Nephron (organoid): ENCODE measurements around the gene DPCD.

Source experiments
- H3K27ac Mint-ChIP-seq, 3 experiments: 2 replicates each; pipeline ENCODE4 v1.8.0; 2020; ENCODE audit warnings: mixed read lengths in 3 of 3, mild to moderate bottlenecking in 2 of 3, moderate library complexity in 1 of 3
- H3K27me3 Mint-ChIP-seq: 2 replicates; pipeline ENCODE4 v1.8.0; 2021; ENCODE audit warnings: low read depth, mild to moderate bottlenecking, moderate library complexity, mixed read lengths
- H3K36me3 Mint-ChIP-seq: 2 replicates; pipeline ENCODE4 v1.8.0; 2020; ENCODE audit warnings: low read depth, mixed read lengths
- H3K4me1 Mint-ChIP-seq: 2 replicates; pipeline ENCODE4 v1.8.0; 2020; ENCODE audit warnings: mixed read lengths
- H3K4me3 Mint-ChIP-seq, 3 experiments: 2 replicates each; pipeline ENCODE4 v1.8.0; 2020; ENCODE audit warnings: mild to moderate bottlenecking in 3 of 3, mixed read lengths in 3 of 3, moderate library complexity in 2 of 3
- H3K9me3 Mint-ChIP-seq: 2 replicates; pipeline ENCODE4 v1.8.0; 2020; ENCODE audit warnings: mixed read lengths
- TF ChIP-seq, protein P1 (sequence below), 3 experiments: fragments of 200-600 bp; sonication (generic); IDR thresholded peaks; one replicate each; pipeline ENCODE4 v1.5.0; 2021; ENCODE audit warnings: antibody characterized with exemption in 3 of 3; ENCODE audit not compliant: unreplicated experiment in 3 of 3

The DPCD gene

DNA sequence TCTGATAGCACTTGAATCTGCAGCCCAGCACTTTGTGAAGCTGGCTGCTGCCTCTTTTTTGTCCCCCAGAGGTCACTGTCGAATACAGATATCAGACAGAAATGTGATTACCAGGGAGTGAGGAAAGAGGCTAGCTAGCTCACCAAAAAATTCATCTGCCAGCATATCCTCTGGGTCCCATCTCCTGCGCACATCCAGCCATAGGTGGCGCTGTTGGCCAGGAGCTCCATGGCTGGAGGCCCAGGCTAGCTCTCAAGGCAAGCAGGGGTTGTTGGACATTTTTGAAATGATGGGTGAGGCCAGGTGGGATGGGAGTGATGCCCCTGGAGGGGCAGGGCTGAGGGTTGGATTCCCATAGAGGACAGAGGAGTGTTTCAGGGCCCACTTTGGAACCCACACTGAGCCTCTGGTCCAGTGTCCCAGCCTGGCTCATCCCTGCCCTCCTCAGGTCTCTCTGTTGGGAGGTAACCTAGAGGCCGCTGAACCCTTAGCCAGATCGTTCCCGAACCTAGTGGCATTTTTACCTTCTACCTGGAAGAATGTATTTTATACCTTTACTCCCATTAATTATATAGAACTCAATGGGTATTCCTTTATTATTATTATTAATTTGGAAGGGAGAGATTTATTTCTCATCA lies 14.8 kb downstream of the DPCD start:
- H3K4me1 Mint-ChIP-seq = no peaks in the 10 kb centered on the region
- no peaks in the 10 kb centered on the region for H3K27me3 Mint-ChIP-seq
- H3K27ac Mint-ChIP-seq = no peak overlapping the region
- TF ChIP-seq, protein P1, sequence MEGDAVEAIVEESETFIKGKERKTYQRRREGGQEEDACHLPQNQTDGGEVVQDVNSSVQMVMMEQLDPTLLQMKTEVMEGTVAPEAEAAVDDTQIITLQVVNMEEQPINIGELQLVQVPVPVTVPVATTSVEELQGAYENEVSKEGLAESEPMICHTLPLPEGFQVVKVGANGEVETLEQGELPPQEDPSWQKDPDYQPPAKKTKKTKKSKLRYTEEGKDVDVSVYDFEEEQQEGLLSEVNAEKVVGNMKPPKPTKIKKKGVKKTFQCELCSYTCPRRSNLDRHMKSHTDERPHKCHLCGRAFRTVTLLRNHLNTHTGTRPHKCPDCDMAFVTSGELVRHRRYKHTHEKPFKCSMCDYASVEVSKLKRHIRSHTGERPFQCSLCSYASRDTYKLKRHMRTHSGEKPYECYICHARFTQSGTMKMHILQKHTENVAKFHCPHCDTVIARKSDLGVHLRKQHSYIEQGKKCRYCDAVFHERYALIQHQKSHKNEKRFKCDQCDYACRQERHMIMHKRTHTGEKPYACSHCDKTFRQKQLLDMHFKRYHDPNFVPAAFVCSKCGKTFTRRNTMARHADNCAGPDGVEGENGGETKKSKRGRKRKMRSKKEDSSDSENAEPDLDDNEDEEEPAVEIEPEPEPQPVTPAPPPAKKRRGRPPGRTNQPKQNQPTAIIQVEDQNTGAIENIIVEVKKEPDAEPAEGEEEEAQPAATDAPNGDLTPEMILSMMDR (IDR thresholded peaks at IDR 0.05; ENCODE audit: unreplicated experiment in 3 of 3) = peak; percentile 73 to 84 (median 79)
- no peak overlapping the region for H3K4me3 Mint-ChIP-seq
- peaks cover 35% of the 10 kb centered on the region for H3K36me3 Mint-ChIP-seq
- no peaks in the 10 kb centered on the region for H3K9me3 Mint-ChIP-seq

DNA sequence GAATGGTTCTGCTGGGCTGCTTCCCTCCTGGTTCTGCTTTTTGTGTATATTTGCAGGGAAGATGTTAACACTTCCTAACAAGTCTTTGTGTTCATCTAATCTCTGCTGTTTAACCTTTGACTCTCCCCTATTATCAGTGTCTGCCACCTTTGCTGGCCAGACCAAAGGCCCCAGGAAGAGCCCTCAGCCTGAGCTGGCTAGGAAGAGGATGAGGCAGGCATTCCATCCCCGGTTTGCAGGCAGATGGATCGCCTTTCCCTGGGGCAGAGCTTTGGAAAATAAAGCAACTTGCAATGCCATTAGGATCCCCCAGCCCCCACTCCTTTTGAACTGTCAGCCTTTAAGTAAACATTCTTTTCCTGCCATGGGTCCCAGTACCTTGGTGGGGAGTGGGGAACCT lies 19.0 kb downstream of the DPCD start:
- Mint-ChIP-seq H3K4me1 (no peaks in the 10 kb centered on the region), H3K4me3 (no peak overlapping the region), H3K27me3 (no peaks in the 10 kb centered on the region), H3K27ac (no peak overlapping the region), H3K36me3 (peaks cover 53% of the 10 kb centered on the region), H3K9me3 (no peaks in the 10 kb centered on the region)
- TF ChIP-seq, protein P1 (IDR thresholded peaks at IDR 0.05; ENCODE audit: unreplicated experiment in 3 of 3) = no peak

DNA sequence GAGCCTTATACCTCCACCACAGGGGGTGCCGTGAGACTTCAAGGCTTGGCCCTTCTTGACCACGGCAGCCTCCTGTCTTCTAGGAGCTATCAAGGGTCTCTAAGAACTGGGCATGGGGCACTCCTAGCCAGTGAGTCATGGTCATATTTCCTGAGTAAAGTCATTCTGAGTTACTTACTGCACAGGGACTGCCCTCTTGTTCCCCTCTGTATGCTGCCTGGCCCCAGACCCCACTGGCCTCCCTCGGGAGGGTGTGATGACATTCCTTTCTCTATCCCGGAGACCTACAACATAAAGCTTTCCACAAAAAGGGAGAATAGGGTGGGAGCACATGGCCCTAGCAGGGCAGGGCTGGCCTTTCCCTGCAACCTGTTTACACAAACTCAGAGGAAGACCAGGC lies 21.4 kb downstream of the DPCD start:
- H3K27ac Mint-ChIP-seq = no peak overlapping the region
- H3K4me3 Mint-ChIP-seq = no peak overlapping the region
- H3K36me3 Mint-ChIP-seq = peaks cover 45% of the 10 kb centered on the region
- no peaks in the 10 kb centered on the region for H3K27me3 Mint-ChIP-seq
- TF ChIP-seq, protein P1 (IDR thresholded peaks at IDR 0.05; ENCODE audit: unreplicated experiment in 3 of 3) = no peak
- H3K9me3 Mint-ChIP-seq = no peaks in the 10 kb centered on the region
- H3K4me1 Mint-ChIP-seq = no peaks in the 10 kb centered on the region

DNA sequence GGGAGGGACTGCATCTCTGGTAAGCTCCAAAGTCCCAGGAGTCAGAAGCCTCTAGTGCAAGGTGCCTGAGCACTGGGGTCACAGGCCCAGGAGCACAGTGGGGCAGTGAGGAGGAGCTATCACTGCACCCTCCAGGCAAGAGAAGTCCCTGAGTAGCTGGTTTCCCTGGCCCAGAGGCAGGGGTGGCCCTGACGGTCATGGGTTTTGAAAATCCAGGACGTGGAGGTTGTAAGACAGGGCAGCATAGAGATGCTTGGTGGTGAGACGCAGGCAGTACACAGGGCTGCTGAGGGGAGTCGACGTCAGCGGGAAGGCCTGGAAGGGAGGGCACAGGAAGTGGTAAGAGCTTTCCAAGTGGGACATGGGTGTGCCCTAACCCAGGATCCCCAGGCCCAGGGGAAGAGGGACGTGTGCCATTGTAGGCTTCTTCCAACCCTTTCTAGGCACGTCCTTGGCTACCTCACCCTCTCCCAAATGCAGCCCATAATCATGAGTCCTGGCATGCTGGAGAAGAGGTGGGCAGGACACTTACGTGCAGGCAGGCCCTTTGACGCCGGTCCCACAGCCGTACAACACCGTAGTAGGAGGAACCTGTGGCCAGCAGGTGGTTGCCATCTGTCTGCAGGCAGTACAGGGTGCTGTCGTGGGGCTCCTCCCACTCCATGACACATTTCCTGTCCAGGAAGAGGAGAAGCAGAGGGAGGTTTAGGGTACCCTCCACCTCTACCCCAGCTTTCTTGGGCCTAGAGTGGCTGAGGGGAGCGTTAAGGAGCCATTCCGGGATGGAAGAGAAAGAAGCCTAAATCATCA lies 23.2 kb downstream of the DPCD start:
- H3K4me1 Mint-ChIP-seq = no peaks in the 10 kb centered on the region
- H3K4me3 Mint-ChIP-seq = no peak overlapping the region
- H3K27ac Mint-ChIP-seq = no peak overlapping the region
- TF ChIP-seq, protein P1 (IDR thresholded peaks at IDR 0.05; ENCODE audit: unreplicated experiment in 3 of 3) = no peak
- H3K9me3 Mint-ChIP-seq = no peaks in the 10 kb centered on the region
- H3K27me3 Mint-ChIP-seq = no peaks in the 10 kb centered on the region
- peaks cover 34% of the 10 kb centered on the region for H3K36me3 Mint-ChIP-seq

DNA sequence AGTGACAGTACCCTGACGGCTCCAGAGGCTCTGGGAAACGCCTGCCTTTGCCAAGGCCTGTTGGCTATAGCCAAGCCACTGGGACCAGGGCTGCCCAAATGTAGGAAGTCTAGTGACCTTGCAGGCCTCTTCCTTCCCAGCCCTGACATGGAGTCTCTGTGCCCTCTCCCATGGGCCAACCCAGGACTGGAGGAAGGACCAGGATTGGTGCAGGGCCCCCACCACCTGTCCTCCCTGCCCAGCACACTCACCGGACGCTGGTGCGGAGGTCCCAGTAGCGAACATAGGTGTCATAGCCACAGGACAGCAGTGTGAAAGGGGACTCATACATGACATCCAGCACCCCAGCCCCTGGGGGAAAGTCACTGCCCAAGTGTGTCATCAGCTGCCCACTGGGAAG lies 24.0 kb downstream of the DPCD start:
- Mint-ChIP-seq H3K4me3 (no peak overlapping the region), H3K27ac (no peak overlapping the region), H3K27me3 (no peaks in the 10 kb centered on the region), H3K36me3 (peaks cover 31% of the 10 kb centered on the region), H3K4me1 (peaks cover under 1% of the 10 kb centered on the region), H3K9me3 (no peaks in the 10 kb centered on the region)
- TF ChIP-seq, protein P1 (IDR thresholded peaks at IDR 0.05; ENCODE audit: unreplicated experiment in 3 of 3) = no peak
